Epidermal melanocyte (primary cell): ENCODE data around the gene AIG1.
"Not testable (repeated sequence)": the region's sequence is repeated elsewhere in the genome, so short reads cannot be mapped to it uniquely, and the experiment has no call there.

ENCODE experiments used
- DNase-seq: peaks from one replicate; pipeline ENCODE4 v3.0.0; 2011; ENCODE audit warnings: low spot score; ENCODE audit not compliant: insufficient read length

AIG1 gene

DNA sequence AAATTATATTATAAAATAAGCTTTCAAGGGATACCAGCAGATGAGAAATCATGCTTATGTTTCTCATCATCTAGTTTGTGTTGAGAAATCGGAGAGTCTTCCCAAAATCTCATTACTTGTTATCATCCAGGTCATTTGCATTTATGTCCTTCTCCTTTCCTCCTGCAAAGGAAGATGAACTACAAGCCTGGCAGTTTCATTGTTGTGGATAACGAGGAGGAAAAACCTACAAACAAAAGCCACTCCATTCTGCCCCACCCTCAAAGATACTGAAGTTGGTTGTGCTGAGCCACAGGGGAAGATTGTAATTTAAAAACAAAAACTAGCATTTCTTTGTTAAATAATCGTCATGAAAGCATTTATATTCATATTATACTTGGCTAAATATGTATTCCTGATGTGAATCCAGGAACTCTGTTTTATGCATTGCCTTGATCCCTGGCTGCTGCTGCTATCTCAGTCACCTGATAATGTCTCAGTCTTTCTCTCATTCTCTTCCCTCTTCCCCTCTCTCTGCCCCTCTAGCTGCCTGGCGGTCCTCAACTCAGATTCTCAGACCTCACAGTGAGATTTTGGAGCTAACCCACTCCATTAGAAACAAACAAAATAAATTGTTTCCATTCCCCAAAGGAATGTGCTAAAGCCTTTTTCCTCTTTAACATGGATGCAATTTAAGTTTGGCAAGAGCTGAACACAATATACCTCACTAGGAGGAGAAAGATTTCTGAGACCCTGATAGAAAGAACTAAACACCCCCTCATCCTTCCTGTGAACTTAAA lies 204.5 kb downstream of the AIG1 start:
- no peak for DNase-seq

GRCh38 chr6:143267760-143268159 lies 207.1 kb downstream of the AIG1 start:
- no peak for DNase-seq

DNA sequence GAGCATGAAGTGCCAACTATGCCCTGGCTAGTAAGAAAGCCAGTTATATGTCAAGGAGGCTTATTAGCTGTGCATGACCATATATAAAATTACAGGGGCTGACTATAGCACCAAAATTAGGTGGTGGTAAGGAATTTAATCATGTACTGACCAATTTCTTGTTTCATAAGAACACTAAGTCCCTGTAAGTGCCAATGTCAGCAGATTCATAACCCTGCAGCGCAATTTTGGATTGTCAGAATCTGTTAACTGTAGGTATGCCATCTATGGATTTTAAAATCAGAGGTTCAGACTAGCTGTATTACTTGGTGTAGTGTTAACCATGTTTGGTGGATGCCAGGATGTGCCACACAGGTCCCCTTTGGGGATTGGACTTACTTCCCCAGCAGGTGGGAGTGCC lies 207.8 kb downstream of the AIG1 start:
- DNase-seq: no peak

DNA sequence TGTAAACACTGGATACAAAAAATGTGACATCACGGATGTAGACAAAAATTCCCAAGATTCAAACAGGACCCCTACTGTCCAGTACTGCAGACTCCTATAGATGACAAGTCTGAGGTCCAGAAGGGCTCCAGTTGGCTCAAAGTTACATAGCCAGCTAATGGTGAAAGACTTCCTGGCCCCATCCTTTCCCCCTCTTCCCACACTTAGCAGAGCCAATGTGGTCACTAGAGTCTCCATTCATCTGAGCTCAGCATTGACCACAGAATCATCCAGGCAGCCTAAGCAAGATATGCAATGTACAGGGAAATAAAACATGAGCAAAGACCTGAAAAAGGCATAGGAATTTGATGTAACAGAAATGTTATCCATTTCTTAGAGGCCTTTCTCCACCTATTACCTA lies 209.3 kb downstream of the AIG1 start:
- DNase-seq: no peak

DNA sequence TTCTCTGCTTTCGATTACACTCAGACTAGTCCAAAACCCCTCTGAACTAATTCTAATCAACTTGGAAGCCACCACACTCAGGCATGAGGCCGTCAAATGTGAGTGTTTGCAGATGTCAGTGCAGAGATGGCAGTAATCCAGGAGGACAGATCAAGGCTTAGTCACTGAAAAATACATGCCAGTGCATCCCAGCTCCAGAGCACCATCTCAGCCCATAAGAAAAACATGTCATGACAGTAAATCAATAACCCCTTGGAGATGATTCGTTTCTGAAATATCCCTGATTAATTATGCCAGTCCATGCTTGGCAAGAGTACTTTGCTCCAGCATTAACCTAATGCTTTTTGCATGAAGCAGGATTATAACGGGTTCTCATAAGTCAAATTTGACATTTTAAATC lies 210.3 kb downstream of the AIG1 start:
- DNase-seq: peak; percentile 29

DNA sequence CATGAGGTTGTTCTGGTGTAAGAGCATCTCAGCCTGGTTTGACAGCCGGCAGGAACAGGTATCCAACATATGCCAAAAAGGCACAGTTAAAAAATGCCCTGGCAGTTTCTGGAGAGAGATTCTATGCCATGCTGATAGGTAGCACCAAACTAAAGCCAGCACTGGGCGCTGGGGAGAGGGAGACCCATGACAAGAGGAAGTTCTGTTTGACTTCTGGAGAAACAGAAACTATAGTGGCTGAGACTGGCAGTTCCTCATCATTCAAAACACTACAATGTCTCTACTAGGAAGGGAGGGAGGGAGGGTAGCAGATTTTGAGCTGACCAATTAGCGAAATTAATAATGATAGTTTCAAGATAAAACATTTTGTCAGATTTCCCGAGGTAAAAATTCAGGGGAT lies 215.7 kb downstream of the AIG1 start:
- no peak for DNase-seq

DNA sequence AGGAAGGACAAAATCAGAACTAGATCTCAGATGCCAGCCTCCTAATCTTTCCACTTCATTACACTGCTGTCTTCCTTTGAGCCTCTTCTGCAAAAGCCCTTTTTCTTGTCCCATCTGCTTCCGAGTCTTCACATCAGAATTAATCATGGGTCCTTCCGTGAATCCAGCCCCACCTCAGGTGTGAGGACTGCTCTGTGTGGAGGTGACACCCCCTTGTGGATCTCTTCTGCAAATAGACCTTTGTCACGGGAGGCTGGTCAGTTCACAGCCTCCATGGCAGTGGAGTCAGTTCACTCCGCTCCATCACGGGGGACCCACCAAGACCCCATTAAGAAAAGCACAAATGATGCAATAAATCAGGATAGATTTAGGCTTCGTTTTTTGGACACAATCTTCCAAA lies 218.7 kb downstream of the AIG1 start:
- DNase-seq: no peak

DNA sequence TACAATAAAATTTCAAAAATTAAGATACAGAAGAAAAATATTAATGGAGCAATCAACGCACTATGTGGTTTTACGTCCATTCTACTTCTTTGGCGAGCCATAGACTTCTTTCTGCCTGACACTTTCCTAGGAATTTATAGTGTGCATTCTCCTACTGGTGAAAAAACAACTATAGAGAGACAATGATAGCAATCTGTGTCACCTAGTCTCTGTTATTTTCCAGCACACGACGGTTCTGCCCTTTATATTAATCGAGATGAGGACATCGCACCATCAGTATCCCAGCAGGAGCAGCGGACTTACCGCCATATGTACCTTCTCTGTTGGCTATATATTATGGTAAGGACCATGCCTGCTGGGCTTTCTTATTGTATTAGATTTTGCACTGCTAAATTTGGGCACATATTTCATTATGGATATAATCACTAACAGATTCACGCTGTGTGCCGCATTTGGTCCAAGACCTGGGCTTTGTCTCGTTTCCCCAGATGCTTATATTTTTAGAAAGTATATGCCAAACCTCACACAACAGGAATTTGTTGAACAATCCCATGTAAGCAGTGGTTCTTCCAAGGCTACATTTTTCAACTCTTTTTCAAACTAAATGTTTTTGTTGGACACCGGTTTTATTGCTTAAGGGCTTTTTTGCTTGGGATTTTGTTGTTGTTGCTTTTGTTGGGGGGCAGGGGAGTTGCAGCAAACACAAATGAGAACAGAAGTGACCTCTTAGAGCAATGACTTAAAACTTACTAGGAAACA lies 223.4 kb downstream of the AIG1 start:
- no peak for DNase-seq

GRCh38 chr6:143286251-143286795 lies 225.6 kb downstream of the AIG1 start:
- no peak for DNase-seq

- DNase-seq: no peak
Observed at GRCh38 chr6:143288923-143289322, 228.2 kb downstream of the AIG1 start.

DNA sequence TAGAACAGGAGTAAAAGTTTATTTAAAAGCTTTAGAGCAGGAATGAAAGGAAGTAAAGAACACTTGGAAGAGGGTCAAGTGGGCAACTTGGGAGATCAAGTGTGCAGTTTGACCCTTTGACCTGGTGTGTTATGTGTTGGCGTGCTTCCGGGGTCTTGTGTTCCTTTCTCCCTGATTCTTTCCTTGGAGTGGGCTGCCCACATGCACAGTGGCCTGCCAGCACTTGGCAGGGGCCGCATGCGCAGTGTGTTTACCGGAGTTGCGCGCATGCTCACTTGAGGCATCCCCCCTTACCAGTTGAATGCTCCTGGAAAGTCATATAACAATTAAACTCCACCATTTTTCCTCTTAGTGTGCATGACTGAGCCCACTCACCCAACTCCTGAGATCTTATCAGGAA lies 229.5 kb downstream of the AIG1 start:
- DNase-seq: no peak

DNA sequence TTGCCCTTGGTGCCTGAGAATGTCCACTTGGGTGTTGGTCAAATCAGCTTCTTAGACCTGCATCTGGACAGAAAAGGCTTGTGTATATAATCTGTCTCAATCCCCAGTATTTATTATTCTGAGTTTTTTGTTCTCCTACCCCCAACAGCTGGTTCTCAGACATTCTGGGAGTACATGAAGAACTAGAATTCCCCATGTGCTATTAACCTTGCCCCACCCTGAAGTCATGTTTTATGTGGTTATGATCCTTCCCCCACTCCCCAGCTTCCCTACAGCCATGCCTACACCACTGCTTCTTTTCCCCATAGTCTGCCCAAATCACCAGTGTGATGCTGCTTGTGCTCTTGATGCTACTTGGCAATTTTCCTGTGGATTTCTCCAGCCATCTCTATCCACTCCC lies 232.8 kb downstream of the AIG1 start:
- no peak for DNase-seq

- no peak for DNase-seq
Observed at GRCh38 chr6:143294265-143294860, 233.7 kb downstream of the AIG1 start.

- DNase-seq: no peak
Observed at GRCh38 chr6:143295932-143296331, 235.2 kb downstream of the AIG1 start.

DNA sequence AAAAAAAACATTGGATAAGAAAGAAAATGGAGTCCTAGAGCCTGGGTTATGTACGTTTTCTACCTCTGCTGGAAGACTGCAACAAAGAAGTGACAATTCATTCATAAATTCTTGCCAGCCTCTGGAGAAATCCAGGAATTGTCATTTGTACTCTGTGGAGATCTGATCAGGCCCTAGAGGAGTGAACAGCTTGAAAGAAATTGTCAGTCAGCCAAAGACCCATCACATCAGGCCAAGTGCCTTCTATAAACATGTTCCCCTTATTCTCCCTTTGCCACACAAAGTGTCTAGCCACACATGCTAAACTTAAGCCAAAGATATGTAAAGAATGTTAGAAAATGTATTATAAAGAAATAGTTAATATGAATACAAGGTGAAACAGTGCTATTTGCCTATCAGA lies 237.4 kb downstream of the AIG1 start:
- no peak for DNase-seq

DNA sequence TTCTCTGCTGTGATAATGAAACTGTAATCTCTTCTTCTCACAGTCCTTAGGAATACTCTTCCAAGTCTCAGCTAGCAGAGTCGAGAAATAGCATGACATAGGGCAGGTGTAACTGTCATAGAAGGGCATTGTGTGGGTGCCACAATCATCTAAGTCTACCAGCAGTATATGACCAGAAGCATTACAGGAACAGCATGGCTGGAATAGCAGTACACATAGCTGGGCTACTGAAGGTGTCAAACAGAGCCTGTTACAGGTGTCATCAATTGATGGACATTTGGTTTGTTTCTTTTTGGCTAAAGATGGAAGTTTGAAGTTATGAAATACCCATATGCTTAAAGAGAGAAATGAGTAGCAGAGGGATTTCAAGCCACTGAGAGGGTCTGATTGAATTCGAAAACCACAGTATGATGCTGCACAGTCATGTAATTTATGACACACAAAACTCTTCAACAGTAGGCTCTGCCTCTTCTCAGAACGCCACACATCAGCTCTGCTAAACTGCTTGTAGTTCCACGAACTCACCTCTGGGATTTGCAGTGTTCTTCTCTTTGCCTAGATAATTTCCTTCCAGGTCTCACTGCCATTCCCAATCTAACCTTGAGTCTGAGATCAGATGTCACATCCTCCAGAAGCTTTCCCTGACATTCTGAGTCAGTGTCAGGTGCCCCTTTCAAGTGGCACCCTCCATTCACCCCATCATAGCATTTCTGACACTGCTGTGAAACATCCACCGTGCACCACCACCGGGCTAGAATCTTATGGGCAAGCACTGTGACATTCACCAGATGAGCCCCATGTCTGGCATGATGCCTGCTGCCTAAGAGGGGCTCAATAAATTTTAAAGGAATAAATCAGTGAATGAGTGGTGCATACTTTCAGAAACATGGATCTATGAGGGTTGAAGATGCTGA lies 238.8 kb downstream of the AIG1 start:
- no peak for DNase-seq

GRCh38 chr6:143301188-143301587 lies 240.5 kb downstream of the AIG1 start:
- DNase-seq: no peak

DNA sequence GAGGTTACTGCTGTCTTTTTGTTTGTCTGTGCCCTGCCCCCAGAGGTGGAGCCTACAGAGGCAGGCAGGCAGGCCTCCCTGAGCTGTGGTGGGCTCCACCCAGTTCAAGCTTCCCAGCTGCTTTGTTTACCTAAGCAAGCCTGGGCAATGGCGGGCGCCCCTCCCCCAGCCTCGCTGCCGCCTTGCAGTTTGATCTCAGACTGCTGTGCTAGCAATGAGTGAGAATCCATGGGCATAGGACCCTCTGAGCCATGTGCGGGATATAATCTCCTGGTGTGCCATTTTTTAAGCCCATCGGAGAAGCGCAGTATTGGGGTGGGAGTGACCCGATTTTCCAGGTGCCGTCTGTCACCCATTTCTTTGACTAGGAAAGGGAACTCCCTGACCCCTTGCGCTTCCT lies 247.1 kb downstream of the AIG1 start:
- not testable (repeated sequence) for DNase-seq

DNA sequence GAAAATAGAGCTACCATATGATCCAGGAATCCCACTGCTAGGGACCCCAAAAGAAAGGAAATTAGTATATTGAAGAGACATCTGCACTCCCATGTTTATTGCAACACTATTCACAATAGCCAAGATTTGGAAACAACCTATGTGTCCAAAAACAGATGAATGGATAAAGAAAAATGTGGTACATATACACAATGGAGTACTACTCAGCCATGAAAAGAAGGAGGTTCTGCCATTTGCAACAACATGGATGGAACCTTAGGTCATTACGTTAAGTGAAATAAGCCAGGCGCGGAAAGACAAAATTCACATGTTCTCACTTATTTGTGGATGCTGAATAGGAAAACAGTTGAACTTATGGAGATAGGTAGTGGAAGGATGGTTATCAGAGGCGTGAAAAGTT lies 252.5 kb downstream of the AIG1 start:
- DNase-seq: no peak

GRCh38 chr6:143321491-143322086 lies 260.9 kb downstream of the AIG1 start:
- DNase-seq: no peak

DNA sequence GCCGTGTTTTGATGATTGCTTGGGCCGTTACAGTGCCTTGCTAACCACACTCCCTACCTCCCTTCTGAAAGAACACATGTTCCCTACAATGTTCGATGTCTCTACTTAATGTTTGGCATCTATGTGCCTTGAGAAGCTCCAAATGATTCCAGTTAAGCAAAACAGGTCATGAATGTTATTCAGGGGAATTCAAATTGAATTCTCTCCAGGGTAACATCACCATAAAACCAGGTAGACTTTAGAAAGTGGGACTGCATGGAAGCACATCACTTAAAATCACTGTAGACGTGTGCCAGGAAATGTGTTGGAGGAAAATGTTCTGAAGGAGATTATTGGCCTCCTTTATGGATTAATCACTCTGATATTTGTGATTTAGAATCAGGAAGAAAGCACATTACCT lies 261.7 kb downstream of the AIG1 start:
- no peak for DNase-seq
